HG02884 (cell line): ENCODE results near the gene LONP2.
"Not testable (repeated sequence)": the region's sequence is repeated elsewhere in the genome, so short reads cannot be mapped to it uniquely, and the experiment has no call there.

Experiments used
- ATAC-seq: cut with Tn5 transposase; IDR thresholded peaks from one replicate; pipeline ENCODE4 v1.9.1; 2021; ENCODE audit warnings: mild to moderate bottlenecking, moderate library complexity; ENCODE audit not compliant: unreplicated experiment

LONP2 gene

GRCh38 chr16:48365601-48366164 lies 121.6 kb downstream of the LONP2 start:
- ATAC-seq = peak; percentile 82

DNA sequence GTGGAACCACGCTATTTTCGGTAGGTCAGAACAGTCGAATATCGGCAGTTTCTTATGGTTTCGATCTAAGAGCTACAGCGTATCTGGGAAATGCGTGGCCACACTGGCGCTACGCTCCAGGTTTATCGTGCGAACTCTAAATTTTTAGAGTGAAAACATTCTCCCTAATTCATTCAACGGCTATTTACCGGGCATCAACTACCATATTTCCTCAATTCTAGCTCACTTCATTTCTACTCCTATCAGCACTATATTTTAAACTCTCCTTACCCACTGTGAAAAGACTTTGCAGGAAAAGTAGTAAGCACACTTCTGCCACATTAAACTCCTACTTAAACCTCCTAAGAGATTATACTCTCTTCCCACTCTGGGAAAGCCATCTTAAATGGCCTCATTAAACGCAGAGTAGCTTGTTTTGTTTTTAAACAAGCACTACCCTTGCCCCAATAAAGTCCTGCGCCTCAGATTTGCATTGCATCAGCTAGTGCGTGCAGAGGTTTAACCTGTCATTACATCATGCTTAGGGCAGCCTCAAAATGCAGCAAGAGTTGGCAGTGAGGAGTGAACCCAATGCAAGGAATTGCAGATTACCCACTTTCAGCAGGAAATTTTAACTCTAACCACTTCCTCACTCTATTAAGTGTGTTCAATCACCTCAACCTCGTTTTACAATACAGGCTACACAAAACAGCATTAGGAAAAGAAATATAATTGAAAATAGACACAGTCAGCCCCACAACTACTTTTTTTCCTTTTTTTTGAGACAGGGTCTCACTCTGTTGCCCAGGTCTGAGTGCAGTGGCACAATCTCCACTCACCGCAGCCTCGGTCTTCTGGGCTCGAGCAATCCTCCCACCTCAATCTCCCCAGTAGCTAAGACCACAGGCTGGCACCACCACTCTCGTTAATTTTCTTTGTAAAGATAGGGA lies 122.3 kb downstream of the LONP2 start:
- ATAC-seq = peak; percentile 59

- ATAC-seq = no peak
Measured at GRCh38 chr16:48367441-48368049, 123.4 kb downstream of the LONP2 start.

GRCh38 chr16:48369765-48370164 lies 125.7 kb downstream of the LONP2 start:
- ATAC-seq = no peak

DNA sequence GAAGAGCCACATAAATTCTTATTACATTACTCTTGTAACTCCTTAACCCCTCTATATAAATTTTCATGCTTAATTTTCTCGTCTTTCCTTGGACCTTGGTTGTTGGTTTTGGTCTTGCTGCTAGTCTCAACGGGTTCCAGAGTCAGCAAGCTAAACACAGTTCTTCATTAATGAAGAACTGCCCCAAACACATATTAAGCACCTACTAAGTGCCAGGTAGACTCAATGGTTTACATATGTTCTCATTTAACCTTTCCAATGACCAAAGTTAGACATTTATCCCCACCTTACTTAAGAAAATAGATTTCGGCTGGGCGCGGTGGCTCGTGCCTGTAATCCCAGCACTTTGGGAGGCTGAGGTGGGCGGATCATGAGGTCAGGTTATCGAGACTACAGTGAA lies 126.1 kb downstream of the LONP2 start:
- no peak for ATAC-seq

DNA sequence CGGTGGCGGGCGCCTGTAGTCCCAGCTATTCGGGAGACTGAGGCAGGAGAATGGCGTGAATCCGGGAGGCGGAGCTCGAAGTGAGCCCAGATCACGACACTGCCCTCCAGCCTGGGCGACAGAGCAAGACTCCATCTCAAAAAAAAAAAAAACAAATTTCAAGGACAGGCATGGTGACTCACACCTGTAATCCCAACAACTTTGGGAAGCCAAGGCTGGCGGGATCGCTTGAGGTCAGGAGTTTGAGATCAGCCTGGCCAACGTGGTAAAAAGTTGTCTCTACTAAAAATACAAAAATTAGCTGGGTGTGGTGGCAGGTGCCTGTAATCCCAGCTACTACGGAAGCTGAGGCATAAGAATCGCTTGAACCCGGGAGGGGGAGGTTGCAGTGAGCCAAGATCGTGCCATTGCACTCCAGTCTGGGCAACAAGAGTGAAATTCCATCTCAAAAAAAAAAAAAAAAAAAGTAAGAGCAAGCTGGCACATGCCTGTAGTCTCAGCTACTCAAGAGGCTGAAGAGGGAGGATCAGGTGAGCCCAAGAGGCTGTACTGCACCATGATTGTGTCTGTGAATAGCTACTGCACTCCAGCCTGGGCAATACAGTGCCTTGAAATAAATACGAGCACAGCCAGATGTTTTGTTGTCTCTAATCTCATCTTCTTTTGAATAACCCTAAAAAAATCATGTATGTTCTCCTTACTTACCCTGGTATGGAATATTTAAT lies 126.7 kb downstream of the LONP2 start:
- ATAC-seq = not testable (repeated sequence)

DNA sequence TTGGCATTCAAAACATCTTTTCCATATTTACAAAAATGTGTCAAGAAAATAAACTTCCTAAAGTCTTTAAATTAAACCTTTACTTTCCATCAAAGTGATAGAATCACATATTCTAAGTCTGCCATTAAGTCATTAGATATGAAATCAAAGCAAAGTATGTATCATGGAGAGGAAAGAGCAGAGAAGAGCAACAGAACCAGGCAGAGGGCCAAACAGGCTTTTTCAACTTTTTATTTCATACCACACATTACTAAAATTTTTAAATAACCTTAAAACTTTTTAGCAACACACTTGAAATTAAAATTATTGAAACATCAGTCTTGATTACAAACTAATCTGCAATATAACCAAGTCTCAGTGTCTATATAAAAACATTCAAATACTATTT lies 127.3 kb downstream of the LONP2 start:
- ATAC-seq = no peak

- no peak for ATAC-seq
Measured at GRCh38 chr16:48372744-48373143, 128.6 kb downstream of the LONP2 start.

GRCh38 chr16:48373258-48374029 lies 129.3 kb downstream of the LONP2 start:
- ATAC-seq = no peak

DNA sequence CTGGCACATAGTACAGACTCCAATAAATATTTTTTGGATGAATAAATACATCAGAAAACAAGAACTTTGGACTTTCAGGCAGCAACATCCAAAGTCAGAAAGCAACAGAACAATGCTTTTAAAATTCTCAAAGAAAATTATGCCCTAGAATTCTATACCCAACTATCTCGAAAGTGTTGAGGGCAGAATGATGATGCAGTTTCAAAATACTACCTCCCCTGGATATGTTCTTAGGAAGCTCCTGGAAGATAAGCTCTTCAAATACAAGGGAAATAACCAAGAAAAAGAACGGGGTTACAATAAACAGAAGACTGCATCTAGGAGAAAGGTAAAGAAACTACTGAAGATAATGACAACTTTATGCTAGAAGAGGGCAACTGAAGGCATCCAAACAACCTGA lies 130.2 kb downstream of the LONP2 start:
- ATAC-seq = no peak

DNA sequence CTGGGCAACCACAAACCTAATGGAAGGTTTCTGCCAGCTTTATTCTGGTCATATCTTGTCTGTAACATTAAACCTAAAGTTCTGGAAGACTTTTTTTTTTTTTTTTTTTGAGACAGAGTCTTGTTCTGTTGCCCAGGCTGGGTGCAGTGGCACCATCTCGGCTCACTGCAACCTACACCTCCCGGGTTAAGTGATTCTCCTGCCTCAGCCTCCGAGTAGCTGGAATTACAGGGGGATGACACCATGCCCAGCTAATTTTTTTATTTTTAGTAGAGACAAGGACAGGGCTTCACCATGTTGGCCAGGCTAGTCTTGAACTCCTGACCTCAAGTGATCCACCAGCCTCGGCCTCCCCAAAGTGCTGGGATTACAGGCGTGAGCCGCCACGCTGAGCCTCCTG lies 133.2 kb downstream of the LONP2 start:
- ATAC-seq = not testable (repeated sequence)

DNA sequence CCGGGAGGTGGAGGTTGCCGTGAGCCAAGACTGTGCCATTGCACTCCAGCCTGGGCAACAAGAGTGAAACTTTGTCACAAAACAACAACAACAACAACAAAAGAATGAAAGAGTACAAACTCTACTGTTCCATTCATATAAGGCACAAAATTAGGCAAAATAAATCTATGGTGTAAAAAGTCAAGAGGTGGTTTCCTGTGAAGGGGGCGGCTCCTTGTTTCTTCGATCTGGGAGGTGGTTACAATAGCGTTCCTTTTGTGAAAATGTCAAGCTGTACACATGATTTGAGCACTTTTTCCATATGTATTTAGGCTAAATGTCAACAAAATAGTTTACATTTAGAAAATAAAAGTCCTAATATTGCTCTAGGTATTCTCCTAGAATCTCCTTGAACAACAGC lies 134.2 kb downstream of the LONP2 start:
- no peak for ATAC-seq

DNA sequence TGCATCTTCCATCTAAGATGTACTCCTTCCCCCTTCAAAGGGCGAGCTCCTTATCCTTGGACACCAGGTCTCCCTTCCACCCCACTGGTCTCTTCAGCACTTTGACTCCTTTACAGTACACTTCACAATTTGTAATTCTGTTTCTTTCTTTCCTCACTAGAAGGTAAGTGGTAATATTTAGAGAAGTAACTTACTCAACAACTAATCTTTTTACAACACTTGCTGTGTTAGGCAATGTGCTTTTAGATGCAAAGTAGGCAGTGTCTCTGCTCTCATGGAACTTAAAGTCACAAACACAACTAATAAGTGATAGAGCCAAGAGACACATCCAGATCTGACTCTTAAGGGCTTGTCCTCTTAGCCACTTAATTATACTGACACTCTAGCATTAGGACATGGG lies 134.7 kb downstream of the LONP2 start:
- no peak for ATAC-seq

DNA sequence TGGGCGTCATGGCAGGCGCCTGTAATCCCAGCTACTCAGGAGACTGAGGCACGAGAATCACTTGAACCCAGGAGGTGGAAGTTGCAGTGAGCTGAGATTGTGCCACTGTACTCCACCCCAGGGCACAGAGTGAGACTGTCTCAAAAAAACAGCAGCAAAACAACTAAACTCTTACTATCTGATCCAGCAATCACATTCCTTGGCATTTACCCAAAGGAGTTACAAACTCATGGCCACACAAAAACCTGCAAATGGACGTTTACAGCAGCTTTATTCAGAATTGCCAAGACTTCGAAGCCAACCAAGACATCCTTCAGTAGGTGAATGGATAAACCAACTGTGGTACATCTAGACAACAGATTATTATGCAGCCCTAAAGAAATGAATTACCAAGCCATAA lies 137.1 kb downstream of the LONP2 start:
- ATAC-seq = no peak

DNA sequence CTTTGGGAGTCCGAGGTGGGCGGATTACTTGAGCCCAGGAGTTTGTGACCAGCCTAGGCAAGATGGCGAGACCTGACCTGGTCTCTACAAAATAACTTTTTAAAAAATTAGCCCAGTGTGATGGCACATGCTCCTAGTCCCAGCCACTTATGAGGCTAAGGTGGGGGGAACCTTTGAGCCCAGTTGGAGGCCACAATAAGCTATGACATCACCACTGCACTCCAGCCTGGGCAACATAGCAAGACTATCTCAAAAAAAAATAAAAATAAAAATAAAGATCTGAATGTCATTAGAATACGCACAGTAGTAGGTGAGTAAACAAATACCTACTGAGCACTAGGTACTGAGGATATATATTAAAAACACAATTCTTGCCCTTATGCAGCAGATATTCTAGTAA lies 138.0 kb downstream of the LONP2 start:
- ATAC-seq = no peak

DNA sequence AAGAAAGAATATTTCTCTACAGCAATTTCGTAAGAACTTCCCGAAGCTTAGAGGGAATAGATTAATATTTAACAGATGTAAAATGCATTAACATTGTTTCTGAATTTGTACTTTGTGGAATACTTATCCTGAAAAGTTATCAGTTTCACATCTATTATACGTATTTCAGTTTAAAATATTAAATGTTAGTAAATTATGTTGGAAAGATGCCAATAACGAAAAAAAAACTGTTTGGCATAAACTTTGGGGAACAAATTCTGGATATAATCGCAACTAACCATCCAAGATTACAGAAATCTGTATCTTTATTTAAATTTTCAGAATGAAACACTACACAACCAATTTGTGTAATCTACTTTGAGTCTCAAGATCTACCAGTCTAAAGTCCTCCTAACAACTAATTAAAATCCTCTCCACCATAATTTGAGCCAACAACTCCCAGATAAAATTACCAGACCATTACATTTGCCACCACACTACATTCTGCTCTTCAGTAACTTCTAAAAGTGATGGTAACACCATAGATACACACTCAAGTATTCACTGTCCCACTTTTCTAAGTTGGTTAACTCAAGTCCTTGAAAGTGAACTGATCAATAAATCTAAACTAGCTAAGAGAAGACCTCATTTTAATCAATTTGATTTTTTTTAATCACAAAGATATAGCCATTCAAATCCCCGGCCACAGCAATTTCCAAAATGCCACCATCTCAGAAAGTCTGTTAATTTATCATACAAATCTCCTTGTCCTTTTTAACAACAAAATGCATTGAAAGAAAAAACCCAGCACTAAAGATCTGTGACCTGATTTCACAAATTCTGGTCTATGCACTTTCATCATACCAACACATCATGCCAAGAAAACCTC lies 139.1 kb downstream of the LONP2 start:
- no peak for ATAC-seq

GRCh38 chr16:48383877-48384519 lies 139.9 kb downstream of the LONP2 start:
- no peak for ATAC-seq

DNA sequence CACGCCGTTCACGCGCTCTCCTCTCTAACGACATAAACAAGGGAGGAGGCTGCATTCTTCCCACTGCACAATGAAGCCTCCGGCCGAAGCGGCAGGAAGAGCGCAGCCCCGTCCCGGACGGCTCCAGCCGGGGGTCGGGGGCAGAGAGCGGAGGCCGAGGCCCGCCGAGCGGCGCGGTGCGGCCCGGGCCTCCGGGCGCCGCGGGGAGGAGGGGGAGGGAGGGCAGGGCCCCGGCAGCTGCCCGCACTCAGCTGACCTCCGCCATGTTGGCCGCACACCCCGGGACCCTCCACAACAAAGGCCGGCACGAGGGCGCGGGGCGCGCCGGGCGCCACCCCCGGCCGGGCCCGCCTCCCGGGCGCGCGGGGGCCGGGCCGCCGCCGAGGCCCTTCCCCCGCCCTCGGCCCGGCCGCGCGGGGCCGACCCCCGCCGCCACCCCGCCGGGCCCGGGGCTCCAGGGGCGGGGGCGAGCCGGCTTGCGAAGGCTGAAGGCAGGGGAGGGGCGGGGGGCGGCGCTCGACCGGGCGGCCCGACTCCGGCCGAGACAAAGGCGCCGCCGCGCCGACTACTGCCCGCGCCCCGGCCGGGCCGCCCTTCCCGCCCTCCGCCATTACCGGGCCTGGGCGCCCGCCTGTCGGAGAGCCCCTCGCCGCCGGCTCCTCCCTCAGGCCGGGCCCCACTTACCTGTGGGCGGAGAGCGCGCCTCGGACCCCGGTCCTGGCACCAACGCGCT lies 140.6 kb downstream of the LONP2 start:
- peak; percentile 53 for ATAC-seq
